AG10803 (cell line): ENCODE measurements around the gene GKAP1.
"Not testable (repeated sequence)": the region's sequence is repeated elsewhere in the genome, so short reads cannot be mapped to it uniquely, and the experiment has no call there.

Source experiments
- DNase-seq: peaks from one replicate; pipeline ENCODE4 v3.0.0; 2010; ENCODE audit warnings: low read depth
- H3K4me3 ChIP-seq: 2 replicates; pipeline ENCODE4 v1.5.1; 2011; ENCODE audit warnings: mild to moderate bottlenecking, low read length, control low read depth
- TF ChIP-seq, protein P1 (sequence below): conservative IDR thresholded peaks from 2 replicates; pipeline ENCODE4 v1.5.1; 2011; ENCODE audit warnings: mild to moderate bottlenecking, low read length, control low read depth, inconsistent platforms

The GKAP1 gene

GRCh38 chr9:83715221-83715620, 102.3 kb downstream of the GKAP1 start:
- no peak for DNase-seq
- no peak overlapping the region for H3K4me3 ChIP-seq
- TF ChIP-seq, protein P1, sequence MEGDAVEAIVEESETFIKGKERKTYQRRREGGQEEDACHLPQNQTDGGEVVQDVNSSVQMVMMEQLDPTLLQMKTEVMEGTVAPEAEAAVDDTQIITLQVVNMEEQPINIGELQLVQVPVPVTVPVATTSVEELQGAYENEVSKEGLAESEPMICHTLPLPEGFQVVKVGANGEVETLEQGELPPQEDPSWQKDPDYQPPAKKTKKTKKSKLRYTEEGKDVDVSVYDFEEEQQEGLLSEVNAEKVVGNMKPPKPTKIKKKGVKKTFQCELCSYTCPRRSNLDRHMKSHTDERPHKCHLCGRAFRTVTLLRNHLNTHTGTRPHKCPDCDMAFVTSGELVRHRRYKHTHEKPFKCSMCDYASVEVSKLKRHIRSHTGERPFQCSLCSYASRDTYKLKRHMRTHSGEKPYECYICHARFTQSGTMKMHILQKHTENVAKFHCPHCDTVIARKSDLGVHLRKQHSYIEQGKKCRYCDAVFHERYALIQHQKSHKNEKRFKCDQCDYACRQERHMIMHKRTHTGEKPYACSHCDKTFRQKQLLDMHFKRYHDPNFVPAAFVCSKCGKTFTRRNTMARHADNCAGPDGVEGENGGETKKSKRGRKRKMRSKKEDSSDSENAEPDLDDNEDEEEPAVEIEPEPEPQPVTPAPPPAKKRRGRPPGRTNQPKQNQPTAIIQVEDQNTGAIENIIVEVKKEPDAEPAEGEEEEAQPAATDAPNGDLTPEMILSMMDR, result no peak

GRCh38 chr9:83714329-83714728, 103.2 kb downstream of the GKAP1 start:
- TF ChIP-seq, protein P1, result peak; percentile 40; the same call in 1 of the 2 replicates
- no peak overlapping the region for H3K4me3 ChIP-seq
- DNase-seq, result no peak

GRCh38 chr9:83708515-83709158, 108.9 kb downstream of the GKAP1 start:
- DNase-seq, result peak; percentile 64
- TF ChIP-seq, protein P1, result peak; percentile 30
- H3K4me3 ChIP-seq, result peak overlapping the region; percentile 99

- peak; percentile 90 for DNase-seq
- TF ChIP-seq, protein P1, result no peak
- peak within 1 kb of the TSS; percentile 99 for H3K4me3 ChIP-seq
Observed at GRCh38 chr9:83707768-83708514, 109.6 kb downstream of the GKAP1 start, which contains the start of gene UBQLN1. UBQLN1 (minus strand) TSS chr9:83707958; CDS start chr9:83707679, 279 bp downstream.

- TF ChIP-seq, protein P1, result no peak
- peak; percentile 78 for DNase-seq
- peak overlapping the region; percentile 99 for H3K4me3 ChIP-seq
Observed at GRCh38 chr9:83707518-83707767, 110.1 kb downstream of the GKAP1 start.

DNA sequence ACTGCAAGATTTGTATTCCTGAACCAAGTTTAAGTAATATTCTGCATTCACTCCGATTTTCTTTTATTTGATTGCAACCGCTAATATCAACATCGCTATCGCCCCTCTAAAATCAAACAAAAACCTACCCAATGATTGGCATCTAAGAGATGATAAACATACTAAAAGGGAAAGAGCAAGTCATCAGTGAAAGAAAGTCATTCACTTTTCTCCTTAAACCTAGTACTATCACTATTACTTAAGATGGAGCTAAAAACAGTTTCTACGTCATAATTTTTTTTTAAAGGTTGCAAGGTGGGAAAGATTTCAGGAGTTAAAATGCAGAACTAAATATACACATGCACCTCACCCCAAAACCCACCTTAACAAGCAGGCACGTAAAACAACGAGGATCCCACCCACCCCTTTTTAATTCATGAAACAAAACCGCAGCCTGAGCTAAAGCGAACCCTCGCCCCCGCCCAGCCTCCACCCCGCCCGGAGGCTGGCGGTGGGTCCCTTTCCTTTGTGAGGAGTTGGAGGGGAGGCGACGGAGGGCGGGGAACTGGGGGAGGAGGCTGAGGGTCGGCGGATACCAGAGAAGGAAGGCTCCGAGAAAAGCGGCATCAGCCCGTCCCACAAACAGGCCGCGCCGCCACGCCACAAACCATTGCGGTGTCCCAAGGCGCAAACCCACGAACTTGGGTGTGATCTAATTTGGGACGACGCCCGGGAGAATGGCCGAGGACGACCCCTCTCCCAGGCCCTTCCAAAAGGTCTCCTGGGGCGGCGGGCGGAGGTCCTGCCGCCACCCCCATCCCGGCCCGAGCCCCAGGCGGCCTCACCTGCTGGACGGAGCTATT, 110.7 kb downstream of the GKAP1 start:
- DNase-seq, result peak; percentile 12
- TF ChIP-seq, protein P1, result no peak
- H3K4me3 ChIP-seq, result peak overlapping the region; percentile 99

DNA sequence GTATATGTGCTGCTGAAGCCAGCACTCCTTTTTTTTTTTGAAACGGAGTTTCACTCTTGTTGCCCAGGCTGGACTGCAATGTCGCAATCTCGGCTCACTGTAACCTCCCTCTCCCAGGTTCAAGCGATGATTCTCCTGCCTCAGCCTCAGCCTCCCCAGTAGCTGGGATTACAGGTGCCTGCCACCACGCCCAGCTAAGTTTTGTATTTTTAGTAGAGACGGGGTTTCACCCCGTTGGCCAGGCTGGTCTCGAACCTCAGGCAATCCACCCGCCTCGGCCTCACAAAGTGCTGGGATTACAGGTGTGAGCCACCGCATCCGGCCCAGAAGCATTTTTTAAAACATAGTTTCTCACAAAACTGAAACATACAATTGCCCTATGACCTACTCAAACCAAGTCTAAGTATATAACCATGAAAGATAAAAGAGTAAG, 112.3 kb downstream of the GKAP1 start:
- H3K4me3 ChIP-seq, DNase-seq: not testable (repeated sequence)
